Activated T-cell treated with anti-CD3 and anti-CD28 coated beads, Interleukin-2, amount 50 U/mL, for 48 hours (primary cell): ENCODE results near the gene ZSWIM1.
"Not testable (repeated sequence)": the region's sequence is repeated elsewhere in the genome, so short reads cannot be mapped to it uniquely, and the experiment has no call there.

Experiments
- DNase-seq, 2 experiments: peaks; one replicate each; pipeline ENCODE4 v3.0.0-alpha.2; 2020

The ZSWIM1 gene

GRCh38 chr20:45890077-45890984 is 9.3 kb downstream of the ZSWIM1 start:
- peak; percentile 72 to 73 for DNase-seq

GRCh38 chr20:45890985-45891983 is 10.3 kb downstream of the ZSWIM1 start, which contains the start of the genes CTSA and NEURL2:
Gene CTSA (plus strand): TSS chr20:45891335. CDS start chr20:45891569, 234 bp downstream.
Gene NEURL2 (minus strand): TSS chr20:45891208. CDS start chr20:45890991, 217 bp downstream.
- peak; percentile 90 to 91 for DNase-seq

GRCh38 chr20:45892049-45892825 is 11.2 kb downstream of the ZSWIM1 start:
- no peak for DNase-seq

- DNase-seq, result peak in 1 of 2 experiments; percentile 47
Measured at GRCh38 chr20:45892828-45893500, 11.9 kb downstream of the ZSWIM1 start.

- no peak for DNase-seq
Measured at GRCh38 chr20:45893831-45894230, 12.8 kb downstream of the ZSWIM1 start.

- DNase-seq, result no peak
Measured at GRCh38 chr20:45894797-45895196, 13.8 kb downstream of the ZSWIM1 start.

GRCh38 chr20:45896641-45897161 is 15.7 kb downstream of the ZSWIM1 start:
- DNase-seq, result no peak

- DNase-seq, result no peak
Measured at GRCh38 chr20:45897289-45897688, 16.3 kb downstream of the ZSWIM1 start.

GRCh38 chr20:45897692-45898091 is 16.7 kb downstream of the ZSWIM1 start:
- DNase-seq, result no peak

- no peak for DNase-seq
Measured at GRCh38 chr20:45898285-45898684, 17.3 kb downstream of the ZSWIM1 start.

- DNase-seq, result no peak
Measured at GRCh38 chr20:45899046-45899835, 18.2 kb downstream of the ZSWIM1 start.

- not testable (repeated sequence) for DNase-seq
Measured at GRCh38 chr20:45901332-45901731, 20.3 kb downstream of the ZSWIM1 start.

- no peak for DNase-seq
Measured at GRCh38 chr20:45902199-45902701, 21.2 kb downstream of the ZSWIM1 start.

- DNase-seq, result no peak
Measured at GRCh38 chr20:45904583-45905504, 23.8 kb downstream of the ZSWIM1 start.

GRCh38 chr20:45905505-45906079 is 24.6 kb downstream of the ZSWIM1 start:
- no peak for DNase-seq

GRCh38 chr20:45907219-45907948 is 26.4 kb downstream of the ZSWIM1 start:
- no peak for DNase-seq

GRCh38 chr20:45908084-45908483 is 27.1 kb downstream of the ZSWIM1 start:
- no peak for DNase-seq

GRCh38 chr20:45909336-45909808 is 28.3 kb downstream of the ZSWIM1 start:
- no peak for DNase-seq
